CD14-positive monocyte (primary cell): ENCODE results near the gene SLC2A3. TPM values are rescaled to one million over a fixed set of nuclear protein-coding genes. Genes with fewer than 3 reads are reported as not detected.
A peak's percentile ranks its signal among the peaks of the same experiment; 100 is the strongest.

Experiments
- DNase-seq, 3 donors: peaks; one replicate each; pipeline ENCODE4 v3.0.0-alpha.2; 2011 to 2022
- H2AFZ ChIP-seq: 2 replicates; pipeline ENCODE4 v1.6.0; 2012; ENCODE audit warnings: mild to moderate bottlenecking, low read depth, low read length, inconsistent platforms; ENCODE audit not compliant: insufficient read depth, poor library complexity, severe bottlenecking
- H3K27ac ChIP-seq, 2 donors: 1 replicate in 1 of 2; 2 replicates in 1 of 2; pipeline ENCODE4 v1.5.1; 2012 to 2013; ENCODE audit warnings: low read length in 2 of 2, control low read depth in 1 of 2, inconsistent platforms in 1 of 2, low read depth in 1 of 2, mild to moderate bottlenecking in 1 of 2
- H3K27me3 ChIP-seq, 2 donors: one replicate each; pipeline versions ENCODE4 v1.6.0 to v1.6.1; 2011 to 2013; ENCODE audit warnings: low read length in 2 of 2; ENCODE audit not compliant: control insufficient read depth in 2 of 2, insufficient read depth in 2 of 2
- H3K36me3 ChIP-seq, 2 donors: replicated peaks in 1 of 2; 1 replicate in 1 of 2; 2 replicates in 1 of 2; pipeline versions ENCODE4 v1.5.1 to v1.6.1; 2012 to 2013; ENCODE audit warnings: low read length in 2 of 2, control low read depth in 1 of 2, inconsistent platforms in 1 of 2, mild to moderate bottlenecking in 1 of 2; ENCODE audit not compliant: insufficient read depth in 2 of 2, control insufficient read depth in 1 of 2
- H3K4me1 ChIP-seq, 2 donors: 1 replicate in 1 of 2; 2 replicates in 1 of 2; pipeline versions ENCODE4 v1.5.1 to v1.6.1; 2012 to 2013; ENCODE audit warnings: low read length in 2 of 2, control low read depth in 1 of 2, inconsistent platforms in 1 of 2, mild to moderate bottlenecking in 1 of 2, moderate library complexity in 1 of 2; ENCODE audit not compliant: insufficient read depth in 2 of 2, control insufficient read depth in 1 of 2
- H3K4me2 ChIP-seq: replicated peaks from 2 replicates; pipeline ENCODE3; 2012; ENCODE audit warnings: low read length, moderate library complexity, mild to moderate bottlenecking; ENCODE audit not compliant: poor library complexity, severe bottlenecking; ENCODE audit errors: extremely low read depth
- H3K4me3 ChIP-seq, 3 experiments: fragments of 200-600 bp in 1 of 3; sonication (generic) in 1 of 3; replicated peaks in 1 of 3; 1 replicate in 2 of 3; 2 replicates in 1 of 3; pipeline ENCODE4 v1.5.1; 2011 to 2013; ENCODE audit warnings: low read length in 3 of 3, mild to moderate bottlenecking in 3 of 3, control low read depth in 2 of 3, low read depth in 2 of 3, inconsistent platforms in 1 of 3, moderate library complexity in 1 of 3
- H3K79me2 ChIP-seq: 2 replicates; pipeline ENCODE4 v1.6.0; 2012; ENCODE audit warnings: mild to moderate bottlenecking, control low read depth, inconsistent platforms, low read length, moderate library complexity; ENCODE audit not compliant: insufficient read depth
- H3K9ac ChIP-seq: 2 replicates; pipeline ENCODE4 v1.6.0; 2017; ENCODE audit warnings: low read length, mild to moderate bottlenecking; ENCODE audit not compliant: insufficient read depth, poor library complexity, severe bottlenecking
- H3K9me3 ChIP-seq, 2 donors: replicated peaks in 1 of 2; 1 replicate in 1 of 2; 2 replicates in 1 of 2; pipeline versions ENCODE4 v1.5.1 to v1.6.1; 2012 to 2013; ENCODE audit warnings: low read length in 2 of 2, control low read depth in 1 of 2; ENCODE audit not compliant: control insufficient read depth in 1 of 2, insufficient read depth in 1 of 2
- H4K20me1 ChIP-seq: 2 replicates; pipeline ENCODE4 v1.6.0; 2012; ENCODE audit warnings: mild to moderate bottlenecking, low read length, control low read depth, moderate library complexity; ENCODE audit not compliant: insufficient read depth
- H3K27ac Mint-ChIP-seq, 7 donors: one replicate each; pipeline ENCODE4 v1.8.0; 2020; ENCODE audit warnings: mild to moderate bottlenecking in 7 of 7, mixed read lengths in 7 of 7, moderate library complexity in 6 of 7, inconsistent platforms in 2 of 7
- H3K27me3 Mint-ChIP-seq, 3 donors: one replicate each; pipeline ENCODE4 v1.8.0; 2021 to 2022; ENCODE audit warnings: low read depth in 3 of 3, mild to moderate bottlenecking in 3 of 3, mixed read lengths in 3 of 3, moderate library complexity in 3 of 3, inconsistent platforms in 1 of 3
- H3K36me3 Mint-ChIP-seq, 2 donors: one replicate each; pipeline ENCODE4 v1.8.0; 2020; ENCODE audit warnings: mixed read lengths in 2 of 2, inconsistent platforms in 1 of 2, mild to moderate bottlenecking in 1 of 2
- H3K4me1 Mint-ChIP-seq: one replicate; pipeline ENCODE4 v1.8.0; 2020; ENCODE audit warnings: mild to moderate bottlenecking, mixed read lengths
- H3K4me3 Mint-ChIP-seq, 2 donors: one replicate each; pipeline ENCODE4 v1.8.0; 2020; ENCODE audit warnings: mild to moderate bottlenecking in 2 of 2, mixed read lengths in 2 of 2, moderate library complexity in 1 of 2
- H3K9me3 Mint-ChIP-seq, 7 donors: one replicate each; pipeline ENCODE4 v1.8.0; 2020 to 2022; ENCODE audit warnings: mixed read lengths in 7 of 7, mild to moderate bottlenecking in 6 of 7, moderate library complexity in 6 of 7, inconsistent platforms in 2 of 7
- WGBS: methylation state at CpG from one replicate; pipeline ENCODE4 v1.1.5; 2013; ENCODE audit warnings: missing lambda C conversion rate; ENCODE audit not compliant: insufficient coverage; 5-methylcytosine and 5-hydroxymethylcytosine counted together
- intact Hi-C, 2 donors: fragments of 100-400 bp; cut with micrococcal nuclease; formaldehyde crosslinking; loops; one replicate each; pipeline versions ENCODE4 v1.15.0 to v1.15.1; 2023
- polyA plus RNA-seq, 3 donors: library from polyadenylated mRNA; depleted of rRNA in 1 of 3; unstranded in 2 of 3; stranded (reverse) in 1 of 3; fragments of 300-500 nt in 2 of 3; fragments of >200 nt in 1 of 3; fragmentation: Illumina TruSeq in 2 of 3; gene quantifications; 1 replicate in 2 of 3; 2 replicates in 1 of 3; pipeline ENCODE4 v1.2.3, GENCODE V29; 2012 to 2021
- TF ChIP-seq, protein P1 (sequence below): fragments of 200-600 bp; IDR thresholded peaks from one replicate; pipeline ENCODE4 v1.8.0; 2022; ENCODE audit warnings: antibody characterized with exemption, mild to moderate bottlenecking

Gene SLC2A3
- polyA plus RNA-seq, 3 donors: 128 to 1,210 (median 179) TPM

DNA sequence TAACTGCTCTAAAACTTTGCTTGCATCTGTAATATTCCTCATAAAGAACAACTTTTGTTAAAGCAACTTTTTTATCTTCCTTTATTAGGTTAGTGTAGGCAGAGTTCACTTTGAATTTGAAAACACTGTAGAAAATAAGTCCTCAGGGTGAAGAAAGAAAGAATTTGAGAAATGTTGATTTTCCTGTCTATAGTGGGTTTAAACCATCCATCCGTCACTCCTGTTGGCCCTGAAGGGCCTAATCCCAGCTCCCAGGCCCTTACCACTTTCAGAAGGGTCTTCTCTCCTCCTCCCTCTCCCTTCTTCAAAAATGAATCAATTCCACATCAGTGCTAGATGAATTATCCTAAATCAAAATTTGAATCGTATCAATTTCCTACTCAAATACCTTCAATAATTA is 4.9 kb upstream of the SLC2A3 start:
- H3K4me3 Mint-ChIP-seq: no peak overlapping the region
- no CpG with 5 or more reads among the region's 2 CpGs for WGBS
- intact Hi-C loops: no loop called here

DNA sequence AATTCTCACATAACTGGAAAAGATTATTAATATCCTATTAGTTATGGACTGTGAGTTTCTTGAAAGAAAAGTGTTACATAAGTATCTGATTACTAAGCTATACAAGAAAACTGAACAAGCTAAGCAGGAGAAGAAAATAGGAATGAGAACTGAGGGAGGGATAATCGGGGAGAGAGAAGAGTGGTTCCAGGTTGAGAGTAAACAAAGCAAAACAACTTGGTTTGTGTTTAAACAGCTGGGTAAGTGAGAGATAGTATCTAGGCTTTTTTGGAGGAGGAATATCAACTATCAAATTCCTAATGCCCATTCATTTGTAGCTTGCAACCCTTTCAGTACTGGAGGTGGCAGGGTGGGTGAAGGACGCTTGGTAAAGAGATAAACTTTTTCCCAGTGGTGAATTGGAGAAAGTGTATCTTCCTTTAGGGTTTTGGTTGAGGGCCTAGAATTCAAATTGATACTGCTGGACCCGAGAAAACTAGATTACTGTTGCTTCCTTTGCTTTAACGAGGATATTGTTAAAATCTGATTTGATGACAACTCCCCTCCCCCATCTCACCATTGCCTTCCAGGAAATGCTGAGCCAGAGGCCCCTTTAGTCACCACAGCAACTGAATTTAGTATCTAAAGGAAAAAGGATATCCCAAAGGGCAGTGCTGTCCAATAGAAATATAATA is 2.0 kb upstream of the SLC2A3 start:
- H3K4me1 Mint-ChIP-seq: peaks cover 7% of the 10 kb centered on the region
- Histone ChIP-seq H3K27me3 (no peaks in the 10 kb centered on the region), H3K4me3 (no peak overlapping the region), H3K4me1 (peaks cover 41 to 49% of the 10 kb centered on the region in 2 donors), H4K20me1 (peaks cover 30% of the 10 kb centered on the region), H2AFZ (no peak overlapping the region), H3K36me3 (peaks cover 5 to 9% of the 10 kb centered on the region in 2 donors), H3K9me3 (no peaks in the 10 kb centered on the region), H3K27ac (no peak overlapping the region), H3K4me2 (no peak overlapping the region), H3K79me2 (peaks cover 31% of the 10 kb centered on the region), H3K9ac (no peak overlapping the region)
- no peak for DNase-seq
- peaks cover 0 to 2% (median 0%) of the 10 kb centered on the region in 7 donors for H3K9me3 Mint-ChIP-seq
- H3K36me3 Mint-ChIP-seq: no peaks in the 10 kb centered on the region
- no peak overlapping the region for H3K4me3 Mint-ChIP-seq
- TF ChIP-seq, protein P1, sequence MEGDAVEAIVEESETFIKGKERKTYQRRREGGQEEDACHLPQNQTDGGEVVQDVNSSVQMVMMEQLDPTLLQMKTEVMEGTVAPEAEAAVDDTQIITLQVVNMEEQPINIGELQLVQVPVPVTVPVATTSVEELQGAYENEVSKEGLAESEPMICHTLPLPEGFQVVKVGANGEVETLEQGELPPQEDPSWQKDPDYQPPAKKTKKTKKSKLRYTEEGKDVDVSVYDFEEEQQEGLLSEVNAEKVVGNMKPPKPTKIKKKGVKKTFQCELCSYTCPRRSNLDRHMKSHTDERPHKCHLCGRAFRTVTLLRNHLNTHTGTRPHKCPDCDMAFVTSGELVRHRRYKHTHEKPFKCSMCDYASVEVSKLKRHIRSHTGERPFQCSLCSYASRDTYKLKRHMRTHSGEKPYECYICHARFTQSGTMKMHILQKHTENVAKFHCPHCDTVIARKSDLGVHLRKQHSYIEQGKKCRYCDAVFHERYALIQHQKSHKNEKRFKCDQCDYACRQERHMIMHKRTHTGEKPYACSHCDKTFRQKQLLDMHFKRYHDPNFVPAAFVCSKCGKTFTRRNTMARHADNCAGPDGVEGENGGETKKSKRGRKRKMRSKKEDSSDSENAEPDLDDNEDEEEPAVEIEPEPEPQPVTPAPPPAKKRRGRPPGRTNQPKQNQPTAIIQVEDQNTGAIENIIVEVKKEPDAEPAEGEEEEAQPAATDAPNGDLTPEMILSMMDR: peak; percentile 36
- intact Hi-C loops: loop anchor here (2.0 to 10.0 kb wide), 3 partner anchors 23 to 73 kb away; no protein-coding TSS in a partner anchor
- peaks cover 0 to 2% (median 0%) of the 10 kb centered on the region in 3 donors for H3K27me3 Mint-ChIP-seq
- H3K27ac Mint-ChIP-seq: peak overlapping the region in 4 of 7 donors; percentile 37 to 81 (median 57)
- no CpG with 5 or more reads among the region's 4 CpGs for WGBS

More for the DNA sequence above, 4.9 kb upstream of the SLC2A3 start:
- Histone ChIP-seq H3K27me3 (no peaks in the 10 kb centered on the region), H3K4me3 (no peak overlapping the region), H3K4me1 (peaks cover 12 to 21% of the 10 kb centered on the region in 2 donors), H3K36me3 (no peaks in the 10 kb centered on the region), H3K79me2 (peaks cover 1% of the 10 kb centered on the region), H3K9me3 (no peaks in the 10 kb centered on the region), H3K27ac (no peak overlapping the region), H3K4me2 (no peak overlapping the region), H4K20me1 (peaks cover under 1% of the 10 kb centered on the region), H3K9ac (no peak overlapping the region), H2AFZ (no peak overlapping the region)
- peaks cover 0 to 2% (median 0%) of the 10 kb centered on the region in 3 donors for H3K27me3 Mint-ChIP-seq
- TF ChIP-seq, protein P1: no peak
- no peak for DNase-seq
- H3K9me3 Mint-ChIP-seq: peaks cover 0 to 2% (median 0%) of the 10 kb centered on the region in 7 donors
- no peak overlapping the region for H3K27ac Mint-ChIP-seq
- no peaks in the 10 kb centered on the region for H3K36me3 Mint-ChIP-seq
- H3K4me1 Mint-ChIP-seq: peaks cover 7% of the 10 kb centered on the region
